NCI-H2171 treated with DMSO at 0.1 percent for 48 hours (cell line): ENCODE data around the gene ETV6.

ENCODE experiments used
- DNase-seq: peaks from one replicate; lab custom pipeline; 2025; lab: John Stamatoyannopoulos, UW

Gene ETV6

GRCh38 chr12:11804130-11804529 lies 154.7 kb downstream of the ETV6 start:
- no peak for DNase-seq

- DNase-seq = no peak
Observed at GRCh38 chr12:11805043-11805442, 155.6 kb downstream of the ETV6 start.

- no peak for DNase-seq
Observed at GRCh38 chr12:11805680-11806079, 156.2 kb downstream of the ETV6 start.

- no peak for DNase-seq
Observed at GRCh38 chr12:11807458-11807857, 158.0 kb downstream of the ETV6 start.

- DNase-seq = no peak
Observed at GRCh38 chr12:11808931-11809330, 159.5 kb downstream of the ETV6 start.

GRCh38 chr12:11810206-11810545 lies 160.7 kb downstream of the ETV6 start:
- no peak for DNase-seq

GRCh38 chr12:11811008-11811407 lies 161.5 kb downstream of the ETV6 start:
- DNase-seq = no peak

- no peak for DNase-seq
Observed at GRCh38 chr12:11812241-11812585, 162.7 kb downstream of the ETV6 start.

- DNase-seq = no peak
Observed at GRCh38 chr12:11812586-11813437, 163.3 kb downstream of the ETV6 start.

- DNase-seq = no peak
Observed at GRCh38 chr12:11813438-11813813, 164.0 kb downstream of the ETV6 start.

GRCh38 chr12:11814374-11814773 lies 164.9 kb downstream of the ETV6 start:
- no peak for DNase-seq

- no peak for DNase-seq
Observed at GRCh38 chr12:11815397-11815796, 165.9 kb downstream of the ETV6 start.

GRCh38 chr12:11819643-11820042 lies 170.2 kb downstream of the ETV6 start:
- no peak for DNase-seq

GRCh38 chr12:11820476-11820875 lies 171.0 kb downstream of the ETV6 start:
- DNase-seq = no peak

GRCh38 chr12:11821386-11822080 lies 172.1 kb downstream of the ETV6 start:
- DNase-seq = no peak

GRCh38 chr12:11822081-11822834 lies 172.8 kb downstream of the ETV6 start:
- peak; percentile 64 for DNase-seq

GRCh38 chr12:11823043-11823442 lies 173.6 kb downstream of the ETV6 start:
- DNase-seq = no peak

- no peak for DNase-seq
Observed at GRCh38 chr12:11823593-11823992, 174.1 kb downstream of the ETV6 start.

GRCh38 chr12:11824069-11824468 lies 174.6 kb downstream of the ETV6 start:
- no peak for DNase-seq

- no peak for DNase-seq
Observed at GRCh38 chr12:11824736-11825135, 175.3 kb downstream of the ETV6 start.

GRCh38 chr12:11825278-11825677 lies 175.8 kb downstream of the ETV6 start:
- no peak for DNase-seq

- no peak for DNase-seq
Observed at GRCh38 chr12:11826574-11826973, 177.1 kb downstream of the ETV6 start.
